HEK293 (cell line): ENCODE data around the gene MPO.

Experiments used
- EGR2 ChIP-seq: fragments of 450-650 bp; formaldehyde crosslinking; IDR thresholded peaks from 2 replicates; pipeline ENCODE4 v1.5.1; 2016; ENCODE audit warnings: low read depth, missing biosample characterization, missing genetic modification characterization
- GLIS2 ChIP-seq: fragments of 450-650 bp; formaldehyde crosslinking; IDR thresholded peaks from 2 replicates; pipeline ENCODE4 v1.5.1; 2016; ENCODE audit warnings: missing biosample characterization, missing genetic modification characterization
- SETDB1 ChIP-seq: IDR thresholded peaks from one replicate; pipeline ENCODE4 v1.6.1; 2017; ENCODE audit warnings: mild to moderate bottlenecking, low read length, moderate library complexity, mixed read lengths; ENCODE audit not compliant: insufficient read length
- TCF7L2 ChIP-seq: IDR thresholded peaks from 2 replicates; pipeline ENCODE4 v1.6.1; 2011; ENCODE audit warnings: low read depth, mild to moderate bottlenecking, inconsistent platforms, low read length, moderate library complexity, borderline replicate concordance
- TSHZ1 ChIP-seq: fragments of 450-650 bp; formaldehyde crosslinking; IDR thresholded peaks from 2 replicates; pipeline ENCODE4 v1.5.1; 2016; ENCODE audit warnings: missing biosample characterization, missing genetic modification characterization, borderline replicate concordance
- YY1 ChIP-seq: fragments of 450-650 bp; formaldehyde crosslinking; IDR thresholded peaks from 2 replicates; pipeline ENCODE4 v1.5.1; 2018; ENCODE audit warnings: missing biosample characterization, missing genetic modification characterization
- ZNF362 ChIP-seq: fragments of 450-650 bp; formaldehyde crosslinking; IDR thresholded peaks from 2 replicates; pipeline ENCODE4 v1.5.1; 2016; ENCODE audit warnings: missing biosample characterization, missing genetic modification characterization
- ZSCAN23 ChIP-seq: fragments of 450-650 bp; formaldehyde crosslinking; IDR thresholded peaks from 2 replicates; pipeline ENCODE4 v1.5.1; 2016; ENCODE audit warnings: missing biosample characterization, missing genetic modification characterization
- TF ChIP-seq, protein P1 (sequence below): fragments of 450-650 bp; formaldehyde crosslinking; IDR thresholded peaks from 2 replicates; pipeline ENCODE4 v1.5.1; 2016; ENCODE audit warnings: missing biosample characterization, missing genetic modification characterization
- TF ChIP-seq, protein P2 (sequence below): fragments of 450-650 bp; formaldehyde crosslinking; IDR thresholded peaks from 2 replicates; pipeline ENCODE4 v1.5.1; 2016; ENCODE audit warnings: missing biosample characterization, missing genetic modification characterization
- TF ChIP-seq, protein P3 (sequence below): fragments of 450-650 bp; formaldehyde crosslinking; IDR thresholded peaks from 2 replicates; pipeline ENCODE4 v1.5.1; 2017; ENCODE audit warnings: missing biosample characterization, missing genetic modification characterization
- TF ChIP-seq, protein P4 (sequence below): fragments of 450-650 bp; formaldehyde crosslinking; IDR thresholded peaks from 2 replicates; pipeline ENCODE4 v1.5.1; 2016; ENCODE audit warnings: missing biosample characterization, missing genetic modification characterization

DNA sequence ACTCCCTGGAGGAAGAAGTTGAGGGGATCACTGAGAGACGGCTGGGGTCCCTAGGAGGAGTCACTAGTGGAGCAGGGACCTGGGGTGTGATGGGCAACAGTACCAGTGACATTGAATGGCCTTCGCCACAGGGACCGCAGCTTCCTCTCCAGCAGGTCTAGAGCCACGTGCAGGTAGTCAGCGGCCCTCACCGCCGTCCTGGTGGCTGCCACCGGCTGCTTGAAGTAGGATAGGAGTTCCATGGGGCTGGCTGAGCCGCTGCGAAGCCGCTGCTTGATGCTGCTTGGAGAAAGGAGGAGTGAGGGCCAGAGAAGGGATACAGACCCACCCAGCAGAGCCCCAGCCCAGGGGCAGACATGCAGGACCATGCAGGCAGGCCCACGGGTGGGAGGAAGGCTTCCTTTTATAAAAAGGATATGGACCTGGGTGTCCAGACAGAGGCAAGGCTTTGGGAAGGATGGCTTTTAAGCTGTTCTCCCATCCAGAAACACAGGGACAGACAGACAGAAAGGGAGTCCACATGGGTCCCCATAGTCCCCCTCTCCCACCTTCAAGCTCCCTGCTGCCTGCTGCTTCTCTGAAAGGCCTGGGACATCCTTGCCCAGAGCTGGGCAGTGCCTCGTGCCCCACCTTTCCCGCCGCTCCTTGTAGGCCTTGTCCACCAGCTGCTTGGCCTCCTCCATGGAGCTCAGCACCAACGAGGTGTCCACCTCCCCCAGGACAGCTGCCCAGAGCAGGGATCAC lies 827 bp downstream of the MPO start:
- TF ChIP-seq, protein P1, sequence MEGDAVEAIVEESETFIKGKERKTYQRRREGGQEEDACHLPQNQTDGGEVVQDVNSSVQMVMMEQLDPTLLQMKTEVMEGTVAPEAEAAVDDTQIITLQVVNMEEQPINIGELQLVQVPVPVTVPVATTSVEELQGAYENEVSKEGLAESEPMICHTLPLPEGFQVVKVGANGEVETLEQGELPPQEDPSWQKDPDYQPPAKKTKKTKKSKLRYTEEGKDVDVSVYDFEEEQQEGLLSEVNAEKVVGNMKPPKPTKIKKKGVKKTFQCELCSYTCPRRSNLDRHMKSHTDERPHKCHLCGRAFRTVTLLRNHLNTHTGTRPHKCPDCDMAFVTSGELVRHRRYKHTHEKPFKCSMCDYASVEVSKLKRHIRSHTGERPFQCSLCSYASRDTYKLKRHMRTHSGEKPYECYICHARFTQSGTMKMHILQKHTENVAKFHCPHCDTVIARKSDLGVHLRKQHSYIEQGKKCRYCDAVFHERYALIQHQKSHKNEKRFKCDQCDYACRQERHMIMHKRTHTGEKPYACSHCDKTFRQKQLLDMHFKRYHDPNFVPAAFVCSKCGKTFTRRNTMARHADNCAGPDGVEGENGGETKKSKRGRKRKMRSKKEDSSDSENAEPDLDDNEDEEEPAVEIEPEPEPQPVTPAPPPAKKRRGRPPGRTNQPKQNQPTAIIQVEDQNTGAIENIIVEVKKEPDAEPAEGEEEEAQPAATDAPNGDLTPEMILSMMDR (tag by site-specific recombination): no peak
- no peak for TF ChIP-seq ZSCAN23
- TF ChIP-seq, protein P2, sequence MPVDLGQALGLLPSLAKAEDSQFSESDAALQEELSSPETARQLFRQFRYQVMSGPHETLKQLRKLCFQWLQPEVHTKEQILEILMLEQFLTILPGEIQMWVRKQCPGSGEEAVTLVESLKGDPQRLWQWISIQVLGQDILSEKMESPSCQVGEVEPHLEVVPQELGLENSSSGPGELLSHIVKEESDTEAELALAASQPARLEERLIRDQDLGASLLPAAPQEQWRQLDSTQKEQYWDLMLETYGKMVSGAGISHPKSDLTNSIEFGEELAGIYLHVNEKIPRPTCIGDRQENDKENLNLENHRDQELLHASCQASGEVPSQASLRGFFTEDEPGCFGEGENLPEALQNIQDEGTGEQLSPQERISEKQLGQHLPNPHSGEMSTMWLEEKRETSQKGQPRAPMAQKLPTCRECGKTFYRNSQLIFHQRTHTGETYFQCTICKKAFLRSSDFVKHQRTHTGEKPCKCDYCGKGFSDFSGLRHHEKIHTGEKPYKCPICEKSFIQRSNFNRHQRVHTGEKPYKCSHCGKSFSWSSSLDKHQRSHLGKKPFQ (tag by site-specific recombination): no peak
- TF ChIP-seq SETDB1: no peak
- no peak for TF ChIP-seq GLIS2 (tag by site-specific recombination)
- TF ChIP-seq EGR2: no peak
- TF ChIP-seq YY1 (tag by site-specific recombination): no peak
- TF ChIP-seq, protein P3, sequence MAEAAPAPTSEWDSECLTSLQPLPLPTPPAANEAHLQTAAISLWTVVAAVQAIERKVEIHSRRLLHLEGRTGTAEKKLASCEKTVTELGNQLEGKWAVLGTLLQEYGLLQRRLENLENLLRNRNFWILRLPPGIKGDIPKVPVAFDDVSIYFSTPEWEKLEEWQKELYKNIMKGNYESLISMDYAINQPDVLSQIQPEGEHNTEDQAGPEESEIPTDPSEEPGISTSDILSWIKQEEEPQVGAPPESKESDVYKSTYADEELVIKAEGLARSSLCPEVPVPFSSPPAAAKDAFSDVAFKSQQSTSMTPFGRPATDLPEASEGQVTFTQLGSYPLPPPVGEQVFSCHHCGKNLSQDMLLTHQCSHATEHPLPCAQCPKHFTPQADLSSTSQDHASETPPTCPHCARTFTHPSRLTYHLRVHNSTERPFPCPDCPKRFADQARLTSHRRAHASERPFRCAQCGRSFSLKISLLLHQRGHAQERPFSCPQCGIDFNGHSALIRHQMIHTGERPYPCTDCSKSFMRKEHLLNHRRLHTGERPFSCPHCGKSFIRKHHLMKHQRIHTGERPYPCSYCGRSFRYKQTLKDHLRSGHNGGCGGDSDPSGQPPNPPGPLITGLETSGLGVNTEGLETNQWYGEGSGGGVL (tag by site-specific recombination): no peak
- TF ChIP-seq TSHZ1 (tag by site-specific recombination): no peak
- TF ChIP-seq, protein P4, sequence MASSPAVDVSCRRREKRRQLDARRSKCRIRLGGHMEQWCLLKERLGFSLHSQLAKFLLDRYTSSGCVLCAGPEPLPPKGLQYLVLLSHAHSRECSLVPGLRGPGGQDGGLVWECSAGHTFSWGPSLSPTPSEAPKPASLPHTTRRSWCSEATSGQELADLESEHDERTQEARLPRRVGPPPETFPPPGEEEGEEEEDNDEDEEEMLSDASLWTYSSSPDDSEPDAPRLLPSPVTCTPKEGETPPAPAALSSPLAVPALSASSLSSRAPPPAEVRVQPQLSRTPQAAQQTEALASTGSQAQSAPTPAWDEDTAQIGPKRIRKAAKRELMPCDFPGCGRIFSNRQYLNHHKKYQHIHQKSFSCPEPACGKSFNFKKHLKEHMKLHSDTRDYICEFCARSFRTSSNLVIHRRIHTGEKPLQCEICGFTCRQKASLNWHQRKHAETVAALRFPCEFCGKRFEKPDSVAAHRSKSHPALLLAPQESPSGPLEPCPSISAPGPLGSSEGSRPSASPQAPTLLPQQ: no peak
- TF ChIP-seq ZNF362: no peak
- no peak for TF ChIP-seq TCF7L2
